Measurements from ENCODE around the gene GPR82.
"Not testable (repeated sequence)": the region's sequence is repeated elsewhere in the genome, so short reads cannot be mapped to it uniquely, and the experiment has no call there.

Gene GPR82

GRCh38 chrX:41723826-41724225 lies at the start of gene GPR82:
Gene GPR82 (plus strand): TSS chrX:41724181. CDS start chrX:41727027, 2,846 bp downstream.
- DNase-seq: no peak

GRCh38 chrX:41676361-41676760 lies 47.6 kb upstream of the GPR82 start:
- DNase-seq: not testable (repeated sequence)

- no peak for DNase-seq
These were observed 46.6 kb upstream of the GPR82 start for GRCh38 chrX:41677183-41678060.

GRCh38 chrX:41684138-41684537 lies 39.8 kb upstream of the GPR82 start:
- DNase-seq: no peak

- DNase-seq: no peak
These were observed 39.0 kb upstream of the GPR82 start for GRCh38 chrX:41684940-41685339.

- no peak for DNase-seq
These were observed 37.2 kb upstream of the GPR82 start for GRCh38 chrX:41686788-41687187.

GRCh38 chrX:41688156-41688555 lies 35.8 kb upstream of the GPR82 start:
- no peak for DNase-seq

GRCh38 chrX:41688835-41689234 lies 35.1 kb upstream of the GPR82 start, which contains the start of gene GPR34:
Gene GPR34 (plus strand): TSS chrX:41688973. CDS start chrX:41695634, 6,661 bp downstream.
- no peak for DNase-seq

- DNase-seq: no peak
These were observed 34.3 kb upstream of the GPR82 start for GRCh38 chrX:41689711-41690110.

GRCh38 chrX:41692162-41692749 lies 31.7 kb upstream of the GPR82 start:
- DNase-seq: no peak

- no peak for DNase-seq
These were observed 31.0 kb upstream of the GPR82 start for GRCh38 chrX:41693024-41693423.

- DNase-seq: no peak
These were observed 28.6 kb upstream of the GPR82 start for GRCh38 chrX:41695426-41695825.

GRCh38 chrX:41703574-41704029 lies 20.4 kb upstream of the GPR82 start:
- no peak for DNase-seq

- DNase-seq: no peak
These were observed 18.9 kb upstream of the GPR82 start for GRCh38 chrX:41705042-41705441.

GRCh38 chrX:41705680-41706374 lies 18.2 kb upstream of the GPR82 start:
- no peak for DNase-seq

- no peak for DNase-seq
These were observed 16.8 kb upstream of the GPR82 start for GRCh38 chrX:41707218-41707617.

- no peak for DNase-seq
These were observed 15.5 kb upstream of the GPR82 start for GRCh38 chrX:41708486-41708885.

- DNase-seq: no peak
These were observed 12.8 kb upstream of the GPR82 start for GRCh38 chrX:41711021-41711667.

GRCh38 chrX:41716222-41716621 lies 7.8 kb upstream of the GPR82 start:
- DNase-seq: no peak

GRCh38 chrX:41716767-41717473 lies 7.1 kb upstream of the GPR82 start:
- no peak for DNase-seq

GRCh38 chrX:41718481-41719235 lies 5.3 kb upstream of the GPR82 start:
- no peak for DNase-seq

GRCh38 chrX:41719610-41720009 lies 4.4 kb upstream of the GPR82 start:
- DNase-seq: not testable (repeated sequence)
